Measurements from ENCODE around the gene PTPRE. TPM values are rescaled to one million over a fixed set of nuclear protein-coding genes. Genes with fewer than 3 reads are reported as not detected.

PTPRE gene
- total RNA-seq, 1 experiment from 2014 or later: 7.9 TPM

GRCh38 chr10:127883516-127883915 lies 23.4 kb upstream of the PTPRE start:
- Histone ChIP-seq H2AFZ (no peak overlapping the region), H3F3A (ENCODE audit: insufficient read depth, low read depth) (no peaks in the 10 kb centered on the region), H3K9me2 (ENCODE audit: insufficient read depth) (no peaks in the 10 kb centered on the region), H3K27ac (no peak overlapping the region), H3K4me2 (no peak overlapping the region), H4K20me1 (ENCODE audit: insufficient read depth) (no peaks in the 10 kb centered on the region), H3K27me3 (ENCODE audit: insufficient read depth, low read depth) (no peaks in the 10 kb centered on the region), H3K4me1 (replicated peaks; ENCODE audit: insufficient read depth) (no peaks in the 10 kb centered on the region), H3K36me3 (ENCODE audit: low read depth) (no peaks in the 10 kb centered on the region), H3K4me3 (no peak overlapping the region), H3K79me2 (ENCODE audit: low read depth) (no peaks in the 10 kb centered on the region), H3K9me3 (ENCODE audit: insufficient read depth, low read depth) (no peaks in the 10 kb centered on the region)
- ChIA-PET CTCF (no interaction called here), POLR2A (ENCODE audit: unreplicated experiment) (no interaction called here)
- intact Hi-C loops (cut with micrococcal nuclease; ENCODE audit: unreplicated experiment): no loop called here
- no peak for TF ChIP-seq EZH2 (IDR thresholded peaks at IDR 0.05; ENCODE audit: low read depth)
- no peak for TF ChIP-seq CTCF (conservative IDR thresholded peaks at IDR 0.05)
- BruUV-seq (replicated peaks): no TSS peak
- no peak for DNase-seq

DNA sequence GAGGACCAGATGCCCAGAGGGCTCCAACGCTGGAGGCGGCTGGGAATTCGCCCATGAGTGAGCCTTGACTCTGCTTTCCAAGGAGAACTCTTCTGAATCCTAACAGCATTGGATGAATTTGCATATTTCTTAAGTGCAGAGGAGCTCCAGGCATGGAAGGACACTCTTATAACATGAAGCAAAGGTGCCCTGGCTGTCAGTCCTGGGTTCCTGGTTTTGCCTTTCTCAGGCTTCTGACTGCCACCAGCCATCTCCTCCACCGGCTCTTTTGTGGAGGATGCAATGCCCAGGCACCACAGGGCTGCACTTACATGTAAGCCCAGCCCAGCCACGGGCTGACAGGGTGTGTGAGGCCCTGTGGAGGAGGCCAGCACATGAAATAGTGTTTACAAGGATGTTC lies 22.4 kb upstream of the PTPRE start:
- ChIA-PET CTCF (no interaction called here), POLR2A (ENCODE audit: unreplicated experiment) (interaction anchor here (0.6 kb wide), 1 partner anchor 65 kb away, joined by 4 read pairs; no protein-coding TSS in a partner anchor)
- no peaks in the 10 kb centered on the region for H3K9me2 ChIP-seq (ENCODE audit: insufficient read depth)
- no peak overlapping the region for H3K27ac ChIP-seq
- intact Hi-C loops (cut with micrococcal nuclease; ENCODE audit: unreplicated experiment): no loop called here
- H3K4me1 ChIP-seq (replicated peaks; ENCODE audit: insufficient read depth): no peaks in the 10 kb centered on the region
- no peaks in the 10 kb centered on the region for H3K27me3 ChIP-seq (ENCODE audit: insufficient read depth, low read depth)
- no peaks in the 10 kb centered on the region for H3F3A ChIP-seq (ENCODE audit: insufficient read depth, low read depth)
- no peaks in the 10 kb centered on the region for H3K79me2 ChIP-seq (ENCODE audit: low read depth)
- H3K4me2 ChIP-seq: no peak overlapping the region
- H3K4me3 ChIP-seq: no peak overlapping the region
- H3K9me3 ChIP-seq (ENCODE audit: insufficient read depth, low read depth): no peaks in the 10 kb centered on the region
- DNase-seq: no peak
- no TSS peak for BruUV-seq (replicated peaks)
- no peak overlapping the region for H2AFZ ChIP-seq
- TF ChIP-seq CTCF (conservative IDR thresholded peaks at IDR 0.05) (no peak), EZH2 (IDR thresholded peaks at IDR 0.05; ENCODE audit: low read depth) (no peak)
- H4K20me1 ChIP-seq (ENCODE audit: insufficient read depth): no peaks in the 10 kb centered on the region
- H3K36me3 ChIP-seq (ENCODE audit: low read depth): no peaks in the 10 kb centered on the region

GRCh38 chr10:127886371-127887051 lies 20.4 kb upstream of the PTPRE start:
- DNase-seq: no peak
- ChIA-PET POLR2A (ENCODE audit: unreplicated experiment) (no interaction called here), CTCF (interaction anchor here (0.7 kb wide), 1 partner anchor 12 kb away, joined by 5 read pairs; no protein-coding TSS in a partner anchor)
- no peaks in the 10 kb centered on the region for H4K20me1 ChIP-seq (ENCODE audit: insufficient read depth)
- H3K9me2 ChIP-seq (ENCODE audit: insufficient read depth): no peaks in the 10 kb centered on the region
- H3K4me2 ChIP-seq: no peak overlapping the region
- H3K27me3 ChIP-seq (ENCODE audit: insufficient read depth, low read depth): no peaks in the 10 kb centered on the region
- H3K27ac ChIP-seq: no peak overlapping the region
- intact Hi-C loops (cut with micrococcal nuclease; ENCODE audit: unreplicated experiment): no loop called here
- H2AFZ ChIP-seq: no peak overlapping the region
- no peaks in the 10 kb centered on the region for H3K79me2 ChIP-seq (ENCODE audit: low read depth)
- TF ChIP-seq CTCF (conservative IDR thresholded peaks at IDR 0.05): no peak
- H3F3A ChIP-seq (ENCODE audit: insufficient read depth, low read depth): no peaks in the 10 kb centered on the region
- no peaks in the 10 kb centered on the region for H3K9me3 ChIP-seq (ENCODE audit: insufficient read depth, low read depth)
- BruUV-seq (replicated peaks): no TSS peak
- H3K36me3 ChIP-seq (ENCODE audit: low read depth): no peaks in the 10 kb centered on the region
- H3K4me3 ChIP-seq: no peak overlapping the region
- no peaks in the 10 kb centered on the region for H3K4me1 ChIP-seq (replicated peaks; ENCODE audit: insufficient read depth)
